Osteoblast (primary cell): Measurements from ENCODE around the gene KIF25. TPM values are rescaled to one million over a fixed set of nuclear protein-coding genes. Genes with fewer than 3 reads are reported as not detected.

Experiments
- DNase-seq: peaks from one replicate; pipeline ENCODE4 v3.0.0; 2011; ENCODE audit warnings: low spot score, mixed read lengths; ENCODE audit not compliant: insufficient read length; ENCODE audit errors: missing footprints
- H2AFZ ChIP-seq: 2 replicates; pipeline ENCODE4 v1.6.0; 2011; ENCODE audit warnings: mild to moderate bottlenecking, low read length
- H3K27ac ChIP-seq: 2 replicates; pipeline ENCODE4 v1.5.1; 2011; ENCODE audit warnings: mild to moderate bottlenecking, low read depth, low read length, moderate library complexity
- H3K27me3 ChIP-seq: 2 replicates; pipeline ENCODE4 v1.6.0; 2012; ENCODE audit warnings: mild to moderate bottlenecking, control low read depth, inconsistent platforms, low read length, moderate library complexity; ENCODE audit not compliant: insufficient read depth
- H3K36me3 ChIP-seq: 2 replicates; pipeline ENCODE4 v1.5.1; 2011; ENCODE audit warnings: mild to moderate bottlenecking, low read length, control low read depth, moderate library complexity; ENCODE audit not compliant: insufficient read depth
- H3K4me1 ChIP-seq: 2 replicates; pipeline ENCODE4 v1.5.1; 2011; ENCODE audit warnings: mild to moderate bottlenecking, low read length, control low read depth, moderate library complexity; ENCODE audit not compliant: insufficient read depth
- H3K4me2 ChIP-seq: 2 replicates; pipeline ENCODE4 v1.6.0; 2011; ENCODE audit warnings: mild to moderate bottlenecking, low read length; ENCODE audit not compliant: insufficient read depth
- H3K4me3 ChIP-seq: fragments of 200-600 bp; sonication (generic); 3 replicates; pipeline ENCODE4 v1.5.1; 2012; ENCODE audit warnings: mild to moderate bottlenecking, low read length, inconsistent platforms; ENCODE audit not compliant: insufficient read depth
- H3K79me2 ChIP-seq: 2 replicates; pipeline ENCODE4 v1.6.0; 2012; ENCODE audit warnings: mild to moderate bottlenecking, low read length, control low read depth, inconsistent platforms; ENCODE audit not compliant: insufficient read depth
- H3K9me3 ChIP-seq: 2 replicates; pipeline ENCODE4 v1.5.1; 2011; ENCODE audit warnings: low read depth, low read length, control low read depth
- H4K20me1 ChIP-seq: 2 replicates; pipeline ENCODE4 v1.6.0; 2012; ENCODE audit warnings: mild to moderate bottlenecking, low read length, control low read depth; ENCODE audit not compliant: insufficient read depth
- total RNA-seq: library from RNA; depleted of rRNA; stranded (reverse); fragments of >200 nt; gene quantifications from 2 replicates; pipeline ENCODE4 v1.2.3, GENCODE V29; 2012
- TF ChIP-seq, protein P1 (sequence below): IDR thresholded peaks from 2 replicates; pipeline ENCODE4 v1.5.1; 2011; ENCODE audit warnings: mild to moderate bottlenecking, low read depth, low read length, moderate library complexity; ENCODE audit errors: extremely low read depth

KIF25 gene
- total RNA-seq, 1 donor: not detected

DNA sequence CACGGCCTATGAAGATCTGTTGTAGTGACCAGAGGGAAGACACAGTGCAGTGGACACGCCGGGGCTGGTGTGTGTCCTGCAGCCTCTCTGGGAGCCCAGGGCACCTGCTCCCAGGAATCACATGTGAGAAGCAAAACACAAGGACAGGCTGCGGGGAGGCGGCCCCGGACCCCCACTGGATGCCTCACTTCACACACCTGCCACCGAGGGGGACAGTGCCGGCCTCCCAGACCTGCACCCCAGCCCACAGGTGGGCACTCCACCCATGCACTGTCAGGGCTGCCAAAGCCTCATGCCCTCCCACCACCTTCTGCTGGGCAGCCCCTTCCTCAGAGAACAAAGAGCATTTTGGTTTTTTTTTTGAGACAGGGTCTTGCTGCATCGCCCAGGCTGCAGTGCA is 54.2 kb downstream of the KIF25 start:
- Histone ChIP-seq H3K4me2 (no peak overlapping the region), H3K9me3 (no peaks in the 10 kb centered on the region), H3K36me3 (no peaks in the 10 kb centered on the region), H2AFZ (no peak overlapping the region), H3K27ac (no peak overlapping the region), H4K20me1 (no peaks in the 10 kb centered on the region), H3K4me1 (no peaks in the 10 kb centered on the region), H3K27me3 (no peaks in the 10 kb centered on the region), H3K4me3 (no peak overlapping the region), H3K79me2 (no peaks in the 10 kb centered on the region)
- no peak for DNase-seq
- TF ChIP-seq, protein P1, sequence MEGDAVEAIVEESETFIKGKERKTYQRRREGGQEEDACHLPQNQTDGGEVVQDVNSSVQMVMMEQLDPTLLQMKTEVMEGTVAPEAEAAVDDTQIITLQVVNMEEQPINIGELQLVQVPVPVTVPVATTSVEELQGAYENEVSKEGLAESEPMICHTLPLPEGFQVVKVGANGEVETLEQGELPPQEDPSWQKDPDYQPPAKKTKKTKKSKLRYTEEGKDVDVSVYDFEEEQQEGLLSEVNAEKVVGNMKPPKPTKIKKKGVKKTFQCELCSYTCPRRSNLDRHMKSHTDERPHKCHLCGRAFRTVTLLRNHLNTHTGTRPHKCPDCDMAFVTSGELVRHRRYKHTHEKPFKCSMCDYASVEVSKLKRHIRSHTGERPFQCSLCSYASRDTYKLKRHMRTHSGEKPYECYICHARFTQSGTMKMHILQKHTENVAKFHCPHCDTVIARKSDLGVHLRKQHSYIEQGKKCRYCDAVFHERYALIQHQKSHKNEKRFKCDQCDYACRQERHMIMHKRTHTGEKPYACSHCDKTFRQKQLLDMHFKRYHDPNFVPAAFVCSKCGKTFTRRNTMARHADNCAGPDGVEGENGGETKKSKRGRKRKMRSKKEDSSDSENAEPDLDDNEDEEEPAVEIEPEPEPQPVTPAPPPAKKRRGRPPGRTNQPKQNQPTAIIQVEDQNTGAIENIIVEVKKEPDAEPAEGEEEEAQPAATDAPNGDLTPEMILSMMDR: no peak

DNA sequence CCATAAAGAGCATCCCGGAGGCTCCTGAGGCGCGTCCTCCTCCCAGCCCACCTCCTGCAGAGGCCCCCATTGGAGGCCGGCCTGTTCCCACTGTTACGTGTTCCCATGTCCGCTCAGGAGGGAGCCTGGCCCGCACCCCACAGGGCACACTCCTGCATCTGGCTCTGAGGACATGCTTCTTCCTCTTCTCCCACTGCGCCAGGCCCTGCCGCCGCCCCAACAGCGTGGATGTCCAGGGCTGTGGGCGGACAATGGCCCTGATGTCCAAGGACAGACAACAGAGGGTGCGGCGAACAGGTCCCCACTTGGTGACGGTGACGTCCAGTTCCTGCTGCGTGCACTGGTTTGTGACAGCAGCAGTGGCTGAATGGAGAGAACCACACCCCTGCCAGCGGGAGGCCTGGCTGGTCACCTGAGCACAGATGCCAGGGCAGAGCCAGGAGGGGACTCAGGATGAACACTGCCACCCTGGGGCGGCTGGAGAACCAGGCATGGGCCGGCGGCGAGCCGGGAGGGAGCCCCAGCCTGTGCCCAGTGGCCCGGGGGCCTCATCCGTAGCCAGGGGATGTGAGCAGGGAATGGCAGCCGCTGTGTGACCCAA is 54.9 kb downstream of the KIF25 start:
- no peak overlapping the region for H3K4me3 ChIP-seq
- no peak overlapping the region for H3K4me2 ChIP-seq
- TF ChIP-seq, protein P1: no peak
- no peak overlapping the region for H2AFZ ChIP-seq
- H3K9me3 ChIP-seq: no peaks in the 10 kb centered on the region
- no peak for DNase-seq
- H3K4me1 ChIP-seq: no peaks in the 10 kb centered on the region
- H3K27me3 ChIP-seq: no peaks in the 10 kb centered on the region
- H4K20me1 ChIP-seq: no peaks in the 10 kb centered on the region
- H3K27ac ChIP-seq: no peak overlapping the region
- H3K36me3 ChIP-seq: no peaks in the 10 kb centered on the region
- H3K79me2 ChIP-seq: no peaks in the 10 kb centered on the region

DNA sequence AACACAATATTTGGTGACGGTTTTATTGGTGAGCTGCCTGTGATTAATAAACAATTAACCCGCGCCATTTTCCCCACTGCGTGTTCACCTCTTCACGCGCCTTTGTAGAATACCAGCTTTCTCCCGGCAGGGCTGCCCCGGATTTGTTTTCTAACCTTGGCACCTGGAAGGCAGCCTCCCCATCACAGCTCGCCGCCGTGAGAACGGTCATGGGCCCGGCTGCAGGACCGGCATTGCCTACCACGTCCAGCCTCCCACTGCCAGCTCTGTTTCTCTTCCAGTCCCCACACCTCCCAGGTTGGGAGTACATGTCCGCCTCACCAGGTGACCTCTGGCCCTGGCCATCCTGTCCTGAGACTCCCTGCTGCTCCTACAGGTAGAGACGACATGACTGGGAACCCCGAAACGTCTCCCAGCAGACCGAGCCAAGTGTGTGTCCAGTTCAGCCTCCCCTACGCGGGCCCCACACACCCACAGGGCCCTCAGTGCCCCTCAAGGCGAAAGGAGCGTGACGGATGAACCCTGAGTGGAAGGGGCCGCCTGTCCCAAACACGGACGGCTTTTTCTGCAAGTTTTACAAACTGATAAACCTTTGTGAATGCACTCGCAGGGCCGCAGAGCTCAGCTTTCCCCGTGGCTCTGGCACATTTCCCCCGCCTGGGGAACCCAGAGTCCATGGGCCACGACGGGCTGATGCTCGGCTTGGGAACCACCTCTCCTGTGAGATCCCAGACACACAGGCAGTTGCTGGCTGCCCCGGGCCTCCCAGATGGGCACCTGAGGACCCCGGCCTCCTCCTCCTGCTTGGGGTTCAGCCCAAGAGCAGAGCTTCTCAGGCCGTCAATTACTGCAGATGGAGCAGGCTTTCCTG is 55.9 kb downstream of the KIF25 start:
- TF ChIP-seq, protein P1: no peak
- Histone ChIP-seq H4K20me1 (no peaks in the 10 kb centered on the region), H3K79me2 (no peaks in the 10 kb centered on the region)

GRCh38 chr6:168053957-168054471 is 56.5 kb downstream of the KIF25 start:
- no peaks in the 10 kb centered on the region for H3K27me3 ChIP-seq
- no peak overlapping the region for H3K4me3 ChIP-seq
- DNase-seq: no peak
- H3K9me3 ChIP-seq: no peaks in the 10 kb centered on the region
- TF ChIP-seq, protein P1: no peak
- H2AFZ ChIP-seq: no peak overlapping the region
- no peaks in the 10 kb centered on the region for H3K4me1 ChIP-seq
- H4K20me1 ChIP-seq: no peaks in the 10 kb centered on the region
- no peak overlapping the region for H3K4me2 ChIP-seq
- H3K79me2 ChIP-seq: no peaks in the 10 kb centered on the region
- no peak overlapping the region for H3K27ac ChIP-seq
- no peaks in the 10 kb centered on the region for H3K36me3 ChIP-seq

More for the DNA sequence above, 55.9 kb downstream of the KIF25 start:
- H3K27me3 ChIP-seq: no peaks in the 10 kb centered on the region
- H3K4me1 ChIP-seq: no peaks in the 10 kb centered on the region
- no peak overlapping the region for H3K4me2 ChIP-seq
- H2AFZ ChIP-seq: no peak overlapping the region
- no peak overlapping the region for H3K27ac ChIP-seq
- no peaks in the 10 kb centered on the region for H3K36me3 ChIP-seq
- H3K4me3 ChIP-seq: no peak overlapping the region
- no peak for DNase-seq
- no peaks in the 10 kb centered on the region for H3K9me3 ChIP-seq
